Uterus (tissue), 4 donors: ENCODE data around the gene TWIST2. TPM values are rescaled to one million over a fixed set of nuclear protein-coding genes. Genes with fewer than 3 reads are reported as not detected.

Source experiments
- DNase-seq, 2 donors: peaks; one replicate each; pipeline ENCODE4 v3.0.0-alpha.2; 2019 to 2020
- H3K27ac ChIP-seq, 2 donors: fragments of 200-600 bp; sonication (generic); 1 replicate in 1 of 2; 2 replicates in 1 of 2; pipeline ENCODE4 v1.5.1; 2016 to 2018
- H3K27me3 ChIP-seq, 2 donors: fragments of 200-600 bp; sonication (generic); one replicate each; pipeline ENCODE4 v1.5.1; 2018 to 2019; ENCODE audit warnings: control low read depth in 1 of 2
- H3K36me3 ChIP-seq, 2 donors: fragments of 200-600 bp; sonication (generic); one replicate each; pipeline ENCODE4 v1.5.1; 2019; ENCODE audit warnings: control low read depth in 1 of 2
- H3K4me1 ChIP-seq, 2 donors: fragments of 200-600 bp; sonication (generic); one replicate each; pipeline ENCODE4 v1.5.1; 2018 to 2019; ENCODE audit warnings: control low read depth in 1 of 2
- H3K4me3 ChIP-seq, 2 donors: fragments of 200-600 bp; sonication (generic); 1 replicate in 1 of 2; 2 replicates in 1 of 2; pipeline ENCODE4 v1.5.1; 2018 to 2019; ENCODE audit warnings: mild to moderate bottlenecking in 1 of 2
- H3K9me3 ChIP-seq, 2 donors: fragments of 200-600 bp; sonication (generic); one replicate each; pipeline ENCODE4 v1.5.1; 2019; ENCODE audit warnings: control low read depth in 1 of 2
- POLR2A ChIP-seq, 2 donors: fragments of 450-650 bp; IDR thresholded peaks; one replicate each; pipeline ENCODE4 v1.6.1; 2016; ENCODE audit warnings: antibody characterized with exemption in 2 of 2, mild to moderate bottlenecking in 1 of 2, moderate library complexity in 1 of 2
- intact Hi-C: fragments of 100-400 bp; cut with DNase I; formaldehyde crosslinking; loops from one replicate; pipeline ENCODE4 v1.15.1; 2023; ENCODE audit warnings: low total_unique reads
- total RNA-seq, 4 donors: library from RNA; depleted of rRNA in 3 of 4; stranded (reverse); fragments of >200 nt in 3 of 4; gene quantifications; one replicate each; pipeline versions ENCODE4 v1.1.0 to v1.2.4, GENCODE V29; 2014 to 2023
- TF ChIP-seq, protein P1 (sequence below), 4 experiments: fragments of 200-600 bp in 2 of 4; fragments of 450-650 bp in 2 of 4; sonication (generic) in 2 of 4; IDR thresholded peaks; one replicate each; pipeline ENCODE4 v1.5.1; 2016 to 2019; ENCODE audit warnings: antibody characterized with exemption in 4 of 4, mild to moderate bottlenecking in 2 of 4, moderate library complexity in 1 of 4
- donor health status: DM: yes; HTN: yes; CAD: no.

Gene TWIST2
- total RNA-seq, 4 donors from 2014 or later, result 28.1 to 199 (median 63.9) TPM

DNA sequence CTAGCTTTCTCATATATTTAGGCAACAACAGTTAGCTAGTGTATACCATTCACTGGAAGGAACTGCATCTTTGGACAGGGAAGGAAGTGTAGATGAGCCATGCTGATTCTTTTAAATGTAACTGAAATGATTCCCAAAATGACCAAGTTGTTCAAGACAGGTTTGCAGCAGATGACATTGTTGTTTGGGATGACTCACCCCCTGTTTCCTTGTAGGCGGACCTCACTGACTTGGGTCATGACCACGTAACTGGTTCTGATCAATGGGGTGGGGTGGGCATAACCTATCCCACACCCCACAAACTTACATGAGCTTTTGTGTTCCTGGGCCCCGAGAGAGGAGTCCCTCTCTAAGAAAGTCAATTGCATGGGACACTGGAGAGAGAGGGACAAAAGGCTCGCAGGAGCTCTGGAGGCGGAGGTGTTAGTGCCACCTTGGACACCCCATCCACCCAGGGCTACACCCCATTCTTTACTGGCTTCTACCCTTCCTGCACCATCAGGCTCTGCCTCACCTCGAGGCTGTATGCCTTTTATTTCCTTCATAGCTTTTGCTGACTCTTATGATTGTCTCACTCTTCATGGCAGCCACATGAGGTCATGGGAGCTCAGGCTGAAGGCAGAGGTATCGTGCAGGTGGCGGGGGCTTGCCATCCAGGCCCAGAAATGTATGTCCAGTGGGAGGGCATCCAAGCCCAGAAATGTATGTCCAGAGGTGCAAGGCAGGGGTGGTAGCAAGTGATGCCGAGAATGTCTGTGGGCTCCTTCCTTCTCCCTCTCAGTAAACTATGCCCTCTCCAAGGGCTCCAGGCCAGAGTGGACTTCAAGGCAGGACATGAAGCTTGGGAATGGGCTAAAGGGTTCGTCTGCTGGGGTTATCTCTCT is 108.0 kb downstream of the TWIST2 start:
- TF ChIP-seq, protein P1, sequence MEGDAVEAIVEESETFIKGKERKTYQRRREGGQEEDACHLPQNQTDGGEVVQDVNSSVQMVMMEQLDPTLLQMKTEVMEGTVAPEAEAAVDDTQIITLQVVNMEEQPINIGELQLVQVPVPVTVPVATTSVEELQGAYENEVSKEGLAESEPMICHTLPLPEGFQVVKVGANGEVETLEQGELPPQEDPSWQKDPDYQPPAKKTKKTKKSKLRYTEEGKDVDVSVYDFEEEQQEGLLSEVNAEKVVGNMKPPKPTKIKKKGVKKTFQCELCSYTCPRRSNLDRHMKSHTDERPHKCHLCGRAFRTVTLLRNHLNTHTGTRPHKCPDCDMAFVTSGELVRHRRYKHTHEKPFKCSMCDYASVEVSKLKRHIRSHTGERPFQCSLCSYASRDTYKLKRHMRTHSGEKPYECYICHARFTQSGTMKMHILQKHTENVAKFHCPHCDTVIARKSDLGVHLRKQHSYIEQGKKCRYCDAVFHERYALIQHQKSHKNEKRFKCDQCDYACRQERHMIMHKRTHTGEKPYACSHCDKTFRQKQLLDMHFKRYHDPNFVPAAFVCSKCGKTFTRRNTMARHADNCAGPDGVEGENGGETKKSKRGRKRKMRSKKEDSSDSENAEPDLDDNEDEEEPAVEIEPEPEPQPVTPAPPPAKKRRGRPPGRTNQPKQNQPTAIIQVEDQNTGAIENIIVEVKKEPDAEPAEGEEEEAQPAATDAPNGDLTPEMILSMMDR (IDR thresholded peaks at IDR 0.05), result no peak
- TF ChIP-seq POLR2A (IDR thresholded peaks at IDR 0.05), result no peak
- H3K36me3 ChIP-seq, result no peaks in the 10 kb centered on the region
- H3K27ac ChIP-seq, result peak overlapping the region in 1 of 2 donors; percentile 73
- intact Hi-C loops, result no loop called here
- peaks cover 0 to 6% of the 10 kb centered on the region in 2 donors for H3K4me1 ChIP-seq
- peak in 1 of 2 donors; percentile 17 for DNase-seq
- no peaks in the 10 kb centered on the region for H3K9me3 ChIP-seq
- no peaks in the 10 kb centered on the region for H3K27me3 ChIP-seq
- no peak overlapping the region for H3K4me3 ChIP-seq

DNA sequence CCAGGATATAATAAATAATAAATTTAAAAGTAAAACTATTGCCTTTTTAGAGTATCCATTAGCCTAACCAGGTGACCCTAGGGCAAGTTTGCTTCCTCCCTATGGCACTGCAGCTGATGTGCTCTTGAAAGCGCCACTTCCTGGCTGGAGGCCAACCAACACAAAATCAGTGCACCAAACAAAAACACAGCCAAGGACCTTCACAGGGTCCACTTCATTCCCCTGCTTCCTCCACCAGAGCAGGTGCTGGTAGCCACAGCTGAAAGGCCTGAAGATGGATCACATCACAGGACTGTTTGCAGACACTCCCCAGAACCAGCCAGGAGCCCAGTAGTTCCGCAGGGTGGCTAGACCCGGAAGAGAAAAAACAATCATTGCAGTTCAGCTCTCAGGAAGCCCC is 108.8 kb downstream of the TWIST2 start:
- DNase-seq, result no peak
- intact Hi-C loops, result no loop called here

More for the DNA sequence above, 108.8 kb downstream of the TWIST2 start:
- no peak overlapping the region for H3K27ac ChIP-seq
- no peaks in the 10 kb centered on the region for H3K9me3 ChIP-seq
- H3K4me3 ChIP-seq, result no peak overlapping the region
- H3K27me3 ChIP-seq, result no peaks in the 10 kb centered on the region
- no peaks in the 10 kb centered on the region for H3K36me3 ChIP-seq
- TF ChIP-seq, protein P1 (IDR thresholded peaks at IDR 0.05), result no peak
- no peak for TF ChIP-seq POLR2A (IDR thresholded peaks at IDR 0.05)
- peaks cover 0 to 6% of the 10 kb centered on the region in 2 donors for H3K4me1 ChIP-seq
